ENCODE results near the gene ZNF559. TPM values are rescaled to one million over a fixed set of nuclear protein-coding genes. Genes with fewer than 3 reads are reported as not detected.

The ZNF559 gene
- total RNA-seq, 1 experiment from 2014 or later: 17.2 TPM

GRCh38 chr19:9308091-9308770 is 15.7 kb upstream of the ZNF559 start:
- Histone ChIP-seq H3K9me3 (ENCODE audit: low read depth, low read length, poor library complexity, severe bottlenecking) (no peaks in the 10 kb centered on the region), H3K4me3 (ENCODE audit: low read depth, low read length, poor library complexity, severe bottlenecking) (peak overlapping the region; percentile 89), H3K27me3 (replicated peaks; ENCODE audit: insufficient read depth, low read depth, low read length, poor library complexity) (no peaks in the 10 kb centered on the region), H3K36me3 (ENCODE audit: insufficient read depth, low read length, poor library complexity, severe bottlenecking) (no peaks in the 10 kb centered on the region), H3K27ac (ENCODE audit: low read depth, low read length, poor library complexity, severe bottlenecking) (no peak overlapping the region), H3K4me1 (ENCODE audit: insufficient read depth, low read length, poor library complexity, severe bottlenecking) (peaks cover 6% of the 10 kb centered on the region)
- intact Hi-C loops (cut with micrococcal nuclease; ENCODE audit: unreplicated experiment): no loop called here
- DNase-seq (ENCODE audit: low spot score): no peak
- BruUV-seq (replicated peaks): no TSS peak
- no peak for TF ChIP-seq CTCF (conservative IDR thresholded peaks at IDR 0.05; ENCODE audit: low read depth, low read length)
- no peak for TF ChIP-seq EZH2 (IDR thresholded peaks at IDR 0.05; ENCODE audit: borderline replicate concordance, low read depth, low read length, poor library complexity, severe bottlenecking)
- POLR2A ChIA-PET (ENCODE audit: low non-redundant PET): no interaction called here
- CTCF ChIA-PET: no interaction called here

- BruUV-seq (replicated peaks): TSS peak; percentile 54
- DNase-seq (ENCODE audit: low spot score): peak; percentile 99
- Histone ChIP-seq H3K27ac (ENCODE audit: low read depth, low read length, poor library complexity, severe bottlenecking) (peak within 1 kb of the TSS; percentile 85), H3K9me3 (ENCODE audit: low read depth, low read length, poor library complexity, severe bottlenecking) (no peaks in the 10 kb centered on the region), H3K4me1 (ENCODE audit: insufficient read depth, low read length, poor library complexity, severe bottlenecking) (peaks cover 6% of the 10 kb centered on the region), H3K36me3 (ENCODE audit: insufficient read depth, low read length, poor library complexity, severe bottlenecking) (no peaks in the 10 kb centered on the region), H3K4me3 (ENCODE audit: low read depth, low read length, poor library complexity, severe bottlenecking) (peak within 1 kb of the TSS; percentile 89), H3K27me3 (replicated peaks; ENCODE audit: insufficient read depth, low read depth, low read length, poor library complexity) (no peaks in the 10 kb centered on the region)
- intact Hi-C loops (cut with micrococcal nuclease; ENCODE audit: unreplicated experiment): no loop called here
- ChIA-PET POLR2A (ENCODE audit: low non-redundant PET) (interaction anchor here (0.6 kb wide), 1 partner anchor 134 kb away, joined by 3 read pairs; no protein-coding TSS in a partner anchor), CTCF (no interaction called here)
- no peak for TF ChIP-seq CTCF (conservative IDR thresholded peaks at IDR 0.05; ENCODE audit: low read depth, low read length)
- TF ChIP-seq EZH2 (IDR thresholded peaks at IDR 0.05; ENCODE audit: borderline replicate concordance, low read depth, low read length, poor library complexity, severe bottlenecking): no peak
Observed at GRCh38 chr19:9309139-9309973, 14.6 kb upstream of the ZNF559 start, which contains the start of gene ZNF699. Gene ZNF699, minus strand, starts transcription at chr19:9309838. Its CDS starts 4,719 bp downstream, at chr19:9305119.

GRCh38 chr19:9309974-9310446 is 14.0 kb upstream of the ZNF559 start:
- peak overlapping the region; percentile 89 for H3K4me3 ChIP-seq (ENCODE audit: low read depth, low read length, poor library complexity, severe bottlenecking)
- H3K27me3 ChIP-seq (replicated peaks; ENCODE audit: insufficient read depth, low read depth, low read length, poor library complexity): no peaks in the 10 kb centered on the region
- ChIA-PET CTCF (no interaction called here), POLR2A (ENCODE audit: low non-redundant PET) (interaction anchor here (0.6 kb wide), 1 partner anchor 134 kb away, joined by 3 read pairs; no protein-coding TSS in a partner anchor)
- H3K27ac ChIP-seq (ENCODE audit: low read depth, low read length, poor library complexity, severe bottlenecking): peak overlapping the region; percentile 85
- no peaks in the 10 kb centered on the region for H3K9me3 ChIP-seq (ENCODE audit: low read depth, low read length, poor library complexity, severe bottlenecking)
- TF ChIP-seq EZH2 (IDR thresholded peaks at IDR 0.05; ENCODE audit: borderline replicate concordance, low read depth, low read length, poor library complexity, severe bottlenecking) (no peak), CTCF (conservative IDR thresholded peaks at IDR 0.05; ENCODE audit: low read depth, low read length) (no peak)
- DNase-seq (ENCODE audit: low spot score): peak; percentile 96
- peaks cover 6% of the 10 kb centered on the region for H3K4me1 ChIP-seq (ENCODE audit: insufficient read depth, low read length, poor library complexity, severe bottlenecking)
- no peaks in the 10 kb centered on the region for H3K36me3 ChIP-seq (ENCODE audit: insufficient read depth, low read length, poor library complexity, severe bottlenecking)
- BruUV-seq (replicated peaks): no TSS peak
- intact Hi-C loops (cut with micrococcal nuclease; ENCODE audit: unreplicated experiment): loop anchor here (2.0 kb wide), 1 partner anchor 487 kb away; no protein-coding TSS in a partner anchor
